GM19043 (cell line): ENCODE measurements around the gene ZNF808.
"Not testable (repeated sequence)": the region's sequence is repeated elsewhere in the genome, so short reads cannot be mapped to it uniquely, and the experiment has no call there.

Experiments used
- ATAC-seq: cut with Tn5 transposase; IDR thresholded peaks from one replicate; pipeline ENCODE4 v1.9.1; 2021; ENCODE audit warnings: low read depth; ENCODE audit not compliant: unreplicated experiment

The ZNF808 gene

DNA sequence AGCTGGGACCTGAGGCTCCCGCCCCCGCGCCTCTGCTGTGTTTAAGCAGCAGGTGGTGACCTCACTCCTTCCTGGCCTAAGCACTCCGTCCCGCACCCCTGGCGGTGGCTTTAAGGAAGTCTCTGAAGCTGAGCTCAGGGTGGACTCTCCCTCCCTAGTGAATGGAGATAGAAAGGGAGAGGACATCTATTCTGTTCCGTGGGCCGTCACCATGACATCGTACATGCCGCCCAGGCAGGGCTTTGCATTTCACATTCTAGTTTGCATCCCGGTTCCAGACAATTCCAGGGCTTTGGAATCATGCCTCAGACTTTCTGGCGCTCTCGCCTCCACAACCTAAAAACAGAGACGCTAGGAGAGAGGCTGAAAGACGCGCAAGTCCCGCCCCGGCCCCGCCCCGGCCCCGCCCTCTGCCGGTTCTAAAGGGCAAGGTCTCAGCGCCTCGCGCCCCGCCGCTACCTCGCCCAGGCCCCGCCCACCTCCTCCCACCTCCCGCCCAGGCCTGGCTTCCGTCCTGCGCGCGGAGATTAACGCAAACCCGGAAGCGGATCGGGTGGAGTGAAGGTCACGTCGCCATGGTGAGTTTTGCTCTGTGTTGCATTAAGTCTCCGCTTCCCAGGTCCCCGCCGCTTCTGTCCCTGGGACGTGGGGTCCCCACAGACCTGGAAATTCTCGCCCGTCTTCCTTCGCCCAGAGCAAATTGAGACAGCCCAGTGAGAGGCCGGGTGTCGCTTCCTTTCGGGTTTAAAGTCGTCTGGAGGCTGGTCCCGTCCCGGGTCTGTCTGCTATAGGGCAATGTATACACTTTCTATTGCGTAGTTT, at the start of gene ZNF808:
ZNF808 (plus strand) TSS at position 535 of the 822 bp plus-strand sequence. CDS start 15,617 bp downstream, outside the sequence.
- peak; percentile 87 for ATAC-seq

DNA sequence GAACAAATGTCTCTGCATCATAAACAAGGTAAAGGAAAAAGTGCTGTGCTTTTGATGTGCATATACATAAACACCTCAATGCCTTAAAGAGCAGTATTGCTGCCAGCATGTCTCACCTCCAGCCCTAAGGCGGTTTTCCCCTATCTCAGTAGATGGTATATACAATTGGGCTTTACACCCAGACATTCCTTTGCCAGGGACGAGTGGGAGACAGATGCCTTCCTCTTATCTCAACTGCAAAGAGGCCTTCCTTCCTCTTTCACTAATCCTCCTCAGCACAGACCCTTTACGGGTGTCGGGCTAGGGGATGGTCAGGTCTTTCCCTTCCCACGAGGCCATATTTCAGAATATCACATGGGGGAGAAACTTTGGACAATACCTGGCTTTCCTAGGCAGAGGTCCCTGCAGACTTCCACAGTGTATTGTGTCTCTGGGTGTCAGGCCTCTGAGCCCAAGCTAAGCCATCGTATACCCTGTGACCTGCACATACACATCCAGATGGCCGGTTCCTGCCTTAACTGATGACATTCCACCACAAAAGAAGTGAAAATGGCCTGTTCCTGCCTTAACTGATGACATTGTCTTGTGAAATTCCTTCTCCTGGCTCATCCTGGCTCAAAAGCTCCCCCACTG, 43.2 kb upstream of the ZNF808 start:
- ATAC-seq, result not testable (repeated sequence)

GRCh38 chr19:52485064-52485463, 42.4 kb upstream of the ZNF808 start:
- ATAC-seq, result not testable (repeated sequence)

DNA sequence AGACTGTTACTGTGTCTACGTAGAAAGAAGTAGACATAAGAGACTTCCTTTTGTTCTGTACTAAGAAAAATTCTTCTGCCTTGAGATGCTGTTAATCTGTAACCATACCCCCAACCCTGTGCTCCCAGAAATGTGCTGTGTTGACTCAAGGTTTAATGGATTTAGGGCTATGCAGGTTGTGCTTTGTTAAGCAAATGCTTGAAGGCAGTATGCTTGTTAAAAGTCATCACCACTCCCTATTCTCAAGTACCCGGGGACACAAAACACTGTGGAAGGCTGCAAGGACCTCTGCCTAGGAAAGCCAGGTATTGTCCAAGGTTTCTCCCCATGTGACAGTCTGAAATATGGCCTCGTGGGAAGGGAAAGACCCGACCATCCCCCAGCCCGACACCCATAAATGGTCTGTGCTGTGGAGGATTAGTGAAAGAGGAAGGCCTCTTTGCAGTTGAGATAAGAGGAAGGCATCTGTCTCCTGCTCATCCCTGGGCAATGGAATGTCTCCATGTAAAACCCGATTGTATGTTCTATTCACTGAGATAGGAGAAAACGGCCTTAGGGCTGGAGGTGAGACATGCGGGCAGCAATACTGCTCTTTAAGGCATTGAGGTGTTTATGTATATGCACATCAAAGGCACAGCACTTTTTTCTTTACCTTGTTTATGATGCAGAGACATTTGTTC, 41.8 kb upstream of the ZNF808 start:
- ATAC-seq, result not testable (repeated sequence)

- no peak for ATAC-seq
Observed at GRCh38 chr19:52492201-52492993, 35.1 kb upstream of the ZNF808 start.

- no peak for ATAC-seq
Observed at GRCh38 chr19:52492994-52493470, 34.4 kb upstream of the ZNF808 start.

DNA sequence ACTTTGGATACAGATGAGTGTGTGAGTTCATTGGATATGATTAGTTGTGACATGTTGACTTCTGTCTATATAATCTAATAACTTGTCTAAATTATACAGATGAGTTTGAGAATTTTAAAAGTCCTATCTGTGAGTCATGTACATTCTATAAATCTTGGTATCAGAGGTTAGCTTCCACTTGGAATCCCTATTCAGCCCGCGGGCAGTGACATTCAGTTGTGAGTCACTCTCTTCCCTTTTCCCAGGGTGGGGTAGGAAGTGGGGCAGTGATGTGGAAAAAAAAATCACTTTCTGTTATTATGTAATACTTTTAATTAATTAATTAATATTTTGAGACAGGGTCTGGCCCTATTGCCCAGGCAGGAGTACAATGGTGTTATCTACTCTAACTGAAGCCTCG, 33.0 kb upstream of the ZNF808 start:
- ATAC-seq, result no peak

GRCh38 chr19:52498571-52498970, 28.9 kb upstream of the ZNF808 start:
- no peak for ATAC-seq

GRCh38 chr19:52500474-52500873, 27.0 kb upstream of the ZNF808 start:
- ATAC-seq, result not testable (repeated sequence)

GRCh38 chr19:52500991-52501390, 26.5 kb upstream of the ZNF808 start:
- ATAC-seq, result not testable (repeated sequence)

GRCh38 chr19:52507266-52507665, 20.2 kb upstream of the ZNF808 start:
- ATAC-seq, result no peak

- no peak for ATAC-seq
Observed at GRCh38 chr19:52516191-52516590, 11.3 kb upstream of the ZNF808 start.

- ATAC-seq, result no peak
Observed at GRCh38 chr19:52518646-52519045, 8.8 kb upstream of the ZNF808 start.

DNA sequence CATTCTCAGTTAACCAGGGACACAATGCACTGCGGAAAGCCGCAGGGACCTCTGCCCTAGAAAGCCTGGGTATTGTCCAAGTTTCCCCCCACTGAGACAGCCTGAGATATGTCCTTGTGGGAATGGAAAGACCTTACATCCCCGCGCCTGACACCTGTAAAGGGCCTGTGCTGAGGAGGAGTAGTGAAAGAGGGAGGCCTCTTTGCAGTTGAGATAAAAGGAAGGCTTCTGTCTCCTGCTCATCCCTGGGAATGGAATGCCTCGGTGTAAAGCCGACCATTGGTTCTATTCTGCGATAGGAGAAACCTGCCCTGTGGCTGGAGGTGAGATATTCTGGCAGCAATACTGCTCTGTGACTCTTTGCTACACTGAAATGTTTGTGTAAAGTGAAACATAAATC, 8.3 kb upstream of the ZNF808 start:
- not testable (repeated sequence) for ATAC-seq

- ATAC-seq, result no peak
Observed at GRCh38 chr19:52520013-52520412, 7.5 kb upstream of the ZNF808 start.

DNA sequence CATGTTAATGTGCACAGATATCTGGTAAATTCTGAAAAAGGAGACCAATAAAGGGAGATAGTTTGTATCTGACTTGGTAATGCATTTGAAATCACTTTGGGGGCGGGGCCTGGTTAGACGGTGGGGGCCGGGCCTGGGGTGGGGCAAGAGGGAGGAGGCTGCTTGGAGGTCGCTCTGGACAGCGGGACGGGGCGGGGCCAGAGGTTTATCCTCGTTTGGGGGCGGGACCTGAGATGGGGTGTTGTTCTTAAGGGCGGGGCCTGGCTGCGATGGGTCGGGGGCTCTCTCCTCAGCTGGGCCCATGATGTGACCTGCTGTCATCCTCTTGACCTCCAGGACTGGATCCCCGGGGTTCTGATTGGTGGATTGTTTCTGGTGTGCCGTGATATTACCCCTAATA, 4.9 kb upstream of the ZNF808 start:
- ATAC-seq, result no peak

- ATAC-seq, result no peak
Observed at GRCh38 chr19:52524086-52524485, 3.4 kb upstream of the ZNF808 start.

GRCh38 chr19:52527956-52528351, 486 bp downstream of the ZNF808 start:
- ATAC-seq, result no peak

DNA sequence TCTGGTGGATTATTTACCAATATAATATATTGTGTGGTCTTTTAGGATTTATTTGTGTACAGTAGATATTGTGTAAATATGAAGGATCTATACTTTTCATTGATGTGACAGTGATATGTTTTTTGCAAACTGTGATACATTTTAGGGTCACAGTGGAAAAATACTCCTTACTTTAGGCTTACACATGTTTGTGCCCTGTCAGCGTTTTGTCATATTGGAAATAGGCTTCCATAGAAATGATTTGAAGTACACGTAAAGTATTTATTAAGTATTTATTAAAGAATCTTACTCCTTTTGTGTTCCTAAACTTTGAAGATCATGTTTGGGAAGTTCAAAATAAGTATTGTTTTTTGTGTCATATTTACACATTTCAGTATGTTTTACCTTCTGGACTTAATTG, 5.0 kb downstream of the ZNF808 start:
- ATAC-seq, result no peak

- no peak for ATAC-seq
Observed at GRCh38 chr19:52533901-52534300, 6.4 kb downstream of the ZNF808 start.
